HTR-8/SVneo (cell line): ENCODE measurements around the gene SRF.

ENCODE experiments used
- DNase-seq: peaks from one replicate; pipeline ENCODE4 v3.0.0; 2011; ENCODE audit warnings: low spot score, mixed read lengths; ENCODE audit not compliant: insufficient read length
- FAIRE-seq: peaks from 2 replicates; lab custom pipeline; 2011; peaks lifted over from hg19 to GRCh38; lab: Jason Lieb, UNC

The SRF gene

DNA sequence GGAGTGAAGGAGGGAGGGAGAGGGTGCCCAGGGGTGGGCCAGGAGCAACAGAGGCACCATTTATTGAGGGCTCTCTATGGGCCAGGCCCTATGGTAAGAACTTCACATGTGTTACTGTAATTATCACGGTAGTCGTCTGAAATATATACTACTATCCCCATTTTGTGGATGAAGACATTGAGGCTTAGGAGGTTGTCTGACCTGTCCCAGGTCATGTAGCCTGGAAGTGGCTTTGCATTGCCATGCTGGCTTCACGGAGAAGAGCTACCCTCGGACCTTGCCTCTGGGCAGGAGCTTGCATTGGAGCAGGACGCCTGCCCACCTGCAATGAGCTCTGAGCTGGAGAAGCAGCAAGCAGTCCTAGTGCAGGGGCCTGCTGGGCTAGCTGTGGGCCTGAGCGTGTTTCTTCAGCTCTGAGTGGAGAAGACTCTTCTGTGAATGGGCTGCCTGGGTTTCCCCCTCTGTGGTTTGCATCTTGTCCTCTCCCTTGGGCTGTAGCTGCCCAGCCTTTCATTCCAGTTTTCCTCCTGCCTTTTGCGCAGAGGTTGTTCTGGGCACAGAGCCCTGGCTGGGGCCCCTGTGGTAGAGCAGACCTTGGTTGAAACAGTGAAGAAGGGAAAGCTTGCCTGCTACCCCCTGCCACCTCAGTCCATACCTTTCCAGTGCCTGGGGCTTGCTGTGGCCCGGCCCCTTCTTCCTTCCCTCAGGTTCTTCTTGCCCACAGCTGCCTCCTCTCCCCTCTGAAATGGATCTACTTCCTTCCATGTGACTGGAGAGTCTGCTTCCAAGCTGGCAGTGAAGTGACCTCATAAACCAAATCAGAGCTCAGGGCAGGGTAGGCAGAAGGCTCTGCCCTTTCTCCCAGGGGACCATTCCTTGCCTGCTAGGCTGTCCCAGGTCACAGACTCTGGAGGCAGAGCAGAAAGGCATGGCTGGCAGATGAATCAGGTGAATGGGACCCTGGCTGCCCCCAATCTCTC, 24.1 kb upstream of the SRF start:
- DNase-seq = no peak
- no peak for FAIRE-seq

DNA sequence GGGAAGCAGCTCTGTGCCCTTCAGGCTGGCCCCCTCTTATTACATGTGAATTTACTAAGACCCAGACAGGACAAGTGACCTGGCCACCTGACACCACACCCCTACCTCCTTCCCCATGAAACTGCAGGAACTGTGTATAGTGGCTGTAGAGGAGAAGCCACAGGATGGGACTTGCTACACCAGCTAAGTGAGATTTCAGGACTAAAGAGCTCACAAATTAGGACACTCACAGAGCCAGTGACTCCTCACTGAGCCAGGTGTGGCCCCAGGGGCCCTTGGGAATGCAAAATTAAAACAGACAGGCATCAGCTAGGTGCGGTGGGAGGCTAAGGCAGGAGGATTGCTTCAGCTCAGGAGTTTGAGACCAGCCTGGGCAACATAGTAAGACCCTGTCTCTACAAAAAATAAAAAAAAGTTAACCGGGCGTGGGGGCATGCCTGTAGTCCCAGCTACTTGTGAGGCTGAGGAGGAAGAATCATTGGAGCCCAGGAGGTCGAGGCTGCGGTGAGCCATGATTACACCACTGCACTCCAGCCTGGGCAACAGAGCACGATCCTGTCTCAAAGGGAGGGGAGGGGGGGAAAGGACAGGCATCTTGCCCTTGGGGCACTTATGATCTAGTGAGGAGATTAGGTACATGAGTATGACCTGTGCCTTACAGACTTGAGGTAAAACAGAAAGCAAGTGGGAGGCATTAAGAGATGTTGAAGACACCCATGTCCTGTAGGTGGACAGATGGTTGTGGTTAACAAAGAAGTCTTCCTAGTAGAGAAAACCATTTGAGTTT, 23.2 kb upstream of the SRF start:
- FAIRE-seq (no peak), DNase-seq (no peak)

DNA sequence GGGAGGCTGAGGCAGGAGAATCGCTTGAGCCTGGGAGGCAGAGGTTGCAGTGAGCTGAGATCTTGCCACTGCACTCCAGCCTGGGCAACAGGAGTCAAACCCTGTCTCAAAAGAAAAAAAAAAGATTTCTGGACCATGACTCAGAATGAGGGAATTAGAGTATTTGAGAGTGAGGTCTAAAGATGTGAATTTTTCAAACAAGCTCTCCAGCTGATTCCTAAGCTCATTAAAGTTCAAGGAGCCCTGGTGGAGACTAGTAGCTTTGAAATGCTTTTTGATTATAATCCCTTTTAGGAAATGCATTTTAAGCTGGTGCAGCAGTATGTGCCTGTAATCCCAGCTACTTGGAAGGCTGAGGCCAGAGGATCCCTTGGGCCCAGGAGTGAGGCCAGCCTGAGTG, 21.8 kb upstream of the SRF start:
- DNase-seq = no peak
- no peak for FAIRE-seq

DNA sequence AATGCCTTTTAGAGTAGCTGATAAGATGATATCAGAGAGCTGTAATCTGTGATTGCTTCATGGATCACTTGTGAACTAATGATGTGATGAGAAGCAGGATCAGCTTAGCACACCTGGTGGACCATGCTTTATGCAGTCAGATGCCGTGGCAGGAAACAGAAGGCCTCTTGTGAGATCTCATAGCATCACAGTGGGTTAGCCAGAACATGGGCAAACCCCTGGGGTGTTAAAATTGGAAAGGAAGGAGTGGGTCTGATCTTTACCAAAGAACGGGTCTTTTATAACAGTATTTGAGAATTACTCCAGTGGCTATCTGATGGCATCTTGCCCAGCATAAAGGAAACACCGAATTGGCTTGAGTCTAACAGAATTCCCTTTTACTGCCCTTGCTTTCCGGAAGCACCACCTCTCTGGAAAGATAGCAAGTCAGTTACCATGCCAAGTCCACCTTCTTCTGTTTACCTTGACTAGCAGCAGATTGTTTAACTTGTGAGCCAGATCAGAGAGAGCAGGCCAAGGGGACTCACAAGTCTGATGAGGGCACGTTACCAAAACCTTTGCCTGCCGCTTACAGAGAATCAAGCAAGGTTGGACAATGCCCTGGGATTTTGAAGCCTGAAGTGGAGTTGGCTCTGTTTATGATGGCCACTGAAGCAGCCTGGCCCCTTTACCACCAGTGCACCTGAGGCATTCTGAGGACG, 20.9 kb upstream of the SRF start:
- FAIRE-seq (no peak), DNase-seq (no peak)

DNA sequence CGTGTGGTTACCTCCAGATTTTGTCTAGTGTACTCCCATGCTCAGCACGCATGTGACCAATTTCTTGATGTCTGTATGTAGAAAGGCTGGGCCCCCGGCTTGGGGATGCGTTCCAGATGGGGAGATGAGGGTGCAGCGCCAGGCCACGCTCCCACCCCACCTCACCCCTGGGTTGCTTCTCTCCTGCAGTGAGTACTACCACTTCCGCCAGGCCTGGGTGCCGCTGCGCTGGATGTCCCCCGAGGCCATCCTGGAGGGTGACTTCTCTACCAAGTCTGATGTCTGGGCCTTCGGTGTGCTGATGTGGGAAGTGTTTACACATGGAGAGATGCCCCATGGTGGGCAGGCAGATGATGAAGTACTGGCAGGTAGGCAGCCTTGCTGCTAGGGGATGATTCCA, 11.5 kb upstream of the SRF start:
- no peak for FAIRE-seq
- no peak for DNase-seq

DNA sequence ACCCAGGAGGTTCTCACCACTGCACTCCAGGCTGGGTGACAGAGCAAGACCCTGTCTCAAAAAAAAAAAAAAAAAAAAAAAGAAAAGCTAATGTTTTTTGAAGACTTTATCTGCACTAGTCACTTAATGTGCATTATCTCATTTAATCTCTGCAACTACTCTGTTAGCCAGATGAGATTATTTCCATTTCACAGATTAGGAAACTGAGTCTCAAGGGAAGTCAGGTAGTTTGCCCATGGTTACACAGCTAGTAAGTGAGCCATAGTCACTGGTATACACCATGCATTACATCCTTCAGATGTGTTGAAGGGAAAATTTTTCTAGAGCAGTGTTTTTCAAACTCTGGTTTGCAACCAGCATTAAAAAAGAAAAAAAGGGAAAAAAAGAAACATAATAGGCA, 7.2 kb upstream of the SRF start:
- FAIRE-seq = no peak
- no peak for DNase-seq

DNA sequence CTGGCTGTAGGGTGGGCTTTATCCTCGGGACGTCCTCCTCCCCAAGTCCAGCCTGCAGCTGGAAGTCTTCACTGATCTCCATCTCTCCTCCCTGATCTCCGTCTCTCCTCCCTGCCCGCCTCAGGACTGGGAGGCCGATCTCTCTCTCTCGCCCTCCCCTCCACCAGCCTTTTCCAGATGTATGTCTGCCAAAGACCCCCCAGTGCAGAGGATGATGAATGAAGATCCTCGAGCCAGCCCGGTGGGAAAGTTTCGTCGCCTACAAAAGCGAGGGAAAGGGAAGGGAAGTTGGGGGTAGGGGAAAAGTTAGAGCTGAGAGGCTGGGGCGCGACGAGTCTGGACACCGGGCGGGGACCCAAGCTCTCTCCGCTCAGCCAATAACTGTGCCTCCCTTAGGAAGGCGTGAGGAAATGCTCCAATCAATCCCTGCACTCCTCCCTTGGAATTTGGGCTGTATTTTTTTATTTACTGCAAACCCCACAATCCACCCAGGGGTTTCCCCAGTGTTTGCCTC, 595 bp upstream of the SRF start:
- FAIRE-seq = no peak

DNA sequence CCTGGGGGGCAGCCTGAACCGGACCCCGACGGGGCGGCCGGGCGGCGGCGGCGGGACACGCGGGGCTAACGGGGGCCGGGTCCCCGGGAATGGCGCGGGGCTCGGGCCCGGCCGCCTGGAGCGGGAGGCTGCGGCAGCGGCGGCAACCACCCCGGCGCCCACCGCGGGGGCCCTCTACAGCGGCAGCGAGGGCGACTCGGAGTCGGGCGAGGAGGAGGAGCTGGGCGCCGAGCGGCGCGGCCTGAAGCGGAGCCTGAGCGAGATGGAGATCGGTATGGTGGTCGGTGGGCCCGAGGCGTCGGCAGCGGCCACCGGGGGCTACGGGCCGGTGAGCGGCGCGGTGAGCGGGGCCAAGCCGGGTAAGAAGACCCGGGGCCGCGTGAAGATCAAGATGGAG, 636 bp downstream of the SRF start:
- FAIRE-seq = no peak
- DNase-seq = no peak

More for the DNA sequence above, 595 bp upstream of the SRF start:
- DNase-seq = peak; percentile 86

DNA sequence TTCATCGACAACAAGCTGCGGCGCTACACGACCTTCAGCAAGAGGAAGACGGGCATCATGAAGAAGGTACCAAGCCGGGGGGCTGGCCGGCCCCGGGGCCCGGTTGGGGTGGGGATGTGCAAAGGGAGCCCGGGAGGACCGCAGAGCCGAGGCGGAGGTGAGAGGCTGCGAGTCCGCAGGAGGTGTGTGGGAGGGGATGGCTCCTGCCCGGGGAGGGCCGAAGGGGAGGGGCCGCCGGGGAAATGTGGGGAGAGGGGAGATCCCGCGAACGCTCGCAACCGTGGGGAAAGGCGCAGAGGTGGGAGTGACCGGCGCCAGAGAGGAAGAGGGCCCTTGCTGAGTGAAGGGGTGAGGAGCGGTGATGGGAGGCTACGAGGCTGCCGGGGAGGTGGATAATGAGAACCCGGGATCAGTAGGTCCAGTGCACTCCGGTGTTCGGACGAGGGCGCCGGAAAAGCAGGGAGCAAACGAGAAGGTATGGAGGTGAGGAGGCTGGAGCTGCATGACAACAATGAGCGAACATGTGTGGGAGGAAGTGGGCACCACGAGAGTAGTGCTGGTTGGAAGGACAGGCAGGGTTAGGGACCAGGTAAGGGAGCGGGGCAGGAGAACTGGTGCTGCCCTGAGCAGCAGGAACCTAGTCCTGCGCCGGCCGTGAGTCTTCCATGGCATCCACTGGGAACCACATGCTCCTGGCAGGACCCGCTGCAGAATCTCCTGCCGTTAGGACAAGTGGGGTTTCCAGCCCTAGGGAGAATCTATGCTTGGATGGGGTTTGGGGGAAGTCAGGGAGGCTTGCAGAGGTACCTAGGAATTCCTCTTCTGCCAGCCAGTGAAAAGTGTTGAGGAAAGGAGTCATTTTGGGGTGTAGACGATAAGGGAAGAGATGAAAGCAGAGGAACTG, 1.3 kb downstream of the SRF start:
- DNase-seq = peak; percentile 24

DNA sequence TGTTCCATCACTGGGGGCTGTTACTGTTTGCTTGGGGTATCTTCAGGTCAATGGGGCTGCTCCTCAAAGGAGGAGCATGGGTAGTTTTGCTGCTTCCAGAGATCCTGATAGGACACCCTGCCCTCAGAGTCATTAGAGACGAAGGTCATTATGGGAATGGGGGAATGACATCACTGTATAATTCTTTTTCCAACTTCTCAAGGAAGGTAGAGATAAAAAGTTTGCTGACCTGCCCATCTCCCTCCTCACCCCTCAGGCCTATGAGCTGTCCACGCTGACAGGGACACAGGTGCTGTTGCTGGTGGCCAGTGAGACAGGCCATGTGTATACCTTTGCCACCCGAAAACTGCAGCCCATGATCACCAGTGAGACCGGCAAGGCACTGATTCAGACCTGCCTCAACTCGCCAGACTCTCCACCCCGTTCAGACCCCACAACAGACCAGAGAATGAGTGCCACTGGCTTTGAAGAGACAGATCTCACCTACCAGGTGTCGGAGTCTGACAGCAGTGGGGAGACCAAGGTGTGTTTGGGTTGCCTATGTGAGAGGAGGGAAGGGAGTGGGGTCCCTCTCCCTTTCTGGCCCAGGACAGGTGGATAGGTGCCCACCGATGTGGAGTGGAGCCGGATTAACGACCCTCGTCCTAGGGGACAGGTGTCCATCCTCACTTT, 2.7 kb downstream of the SRF start:
- no peak for DNase-seq
- peak; percentile 26 for FAIRE-seq

More for the DNA sequence above, 1.3 kb downstream of the SRF start:
- no peak for FAIRE-seq

DNA sequence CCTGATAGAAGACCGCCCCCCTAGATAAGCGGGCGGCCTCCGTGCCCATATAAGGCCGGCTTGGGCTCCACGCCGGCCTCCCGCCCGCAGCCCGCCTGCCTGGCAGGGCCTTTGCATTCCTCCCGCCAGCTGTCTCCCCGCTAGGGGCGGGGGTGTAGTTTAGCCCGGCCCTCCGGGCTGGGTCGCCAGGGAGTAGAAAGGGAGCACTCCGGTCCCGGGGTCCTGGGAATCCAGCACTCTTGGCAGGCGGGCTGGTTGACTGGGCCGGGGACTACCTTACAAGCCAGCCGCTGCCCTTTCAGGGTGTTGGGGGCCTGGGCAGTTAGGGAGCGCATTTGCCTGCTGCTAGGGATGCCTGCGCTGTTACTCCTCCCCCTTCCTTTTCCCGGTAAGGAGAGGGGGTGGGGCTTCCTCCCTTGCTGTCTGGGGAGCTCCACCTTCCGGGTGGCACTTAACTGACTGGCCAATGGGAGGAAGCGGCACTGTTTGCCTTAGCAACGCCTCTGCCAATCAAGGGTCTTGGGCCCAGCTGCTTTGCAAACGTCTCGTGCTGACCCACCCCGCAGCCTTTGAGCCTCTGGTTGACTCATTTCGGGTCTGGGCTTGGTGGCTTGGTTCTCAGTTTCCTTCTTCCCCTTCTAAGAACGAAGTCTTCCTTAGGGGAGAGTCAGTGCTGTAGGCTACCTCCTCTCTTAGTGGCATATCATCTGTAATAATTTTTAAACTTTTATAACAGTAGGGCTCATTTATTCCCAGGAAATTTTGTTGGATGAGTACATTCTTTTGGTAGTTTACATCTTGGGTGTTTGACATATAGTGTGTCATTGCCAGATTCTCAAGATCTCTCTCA, 3.4 kb downstream of the SRF start:
- peak; percentile 92 for FAIRE-seq
- peak; percentile 99 for DNase-seq

DNA sequence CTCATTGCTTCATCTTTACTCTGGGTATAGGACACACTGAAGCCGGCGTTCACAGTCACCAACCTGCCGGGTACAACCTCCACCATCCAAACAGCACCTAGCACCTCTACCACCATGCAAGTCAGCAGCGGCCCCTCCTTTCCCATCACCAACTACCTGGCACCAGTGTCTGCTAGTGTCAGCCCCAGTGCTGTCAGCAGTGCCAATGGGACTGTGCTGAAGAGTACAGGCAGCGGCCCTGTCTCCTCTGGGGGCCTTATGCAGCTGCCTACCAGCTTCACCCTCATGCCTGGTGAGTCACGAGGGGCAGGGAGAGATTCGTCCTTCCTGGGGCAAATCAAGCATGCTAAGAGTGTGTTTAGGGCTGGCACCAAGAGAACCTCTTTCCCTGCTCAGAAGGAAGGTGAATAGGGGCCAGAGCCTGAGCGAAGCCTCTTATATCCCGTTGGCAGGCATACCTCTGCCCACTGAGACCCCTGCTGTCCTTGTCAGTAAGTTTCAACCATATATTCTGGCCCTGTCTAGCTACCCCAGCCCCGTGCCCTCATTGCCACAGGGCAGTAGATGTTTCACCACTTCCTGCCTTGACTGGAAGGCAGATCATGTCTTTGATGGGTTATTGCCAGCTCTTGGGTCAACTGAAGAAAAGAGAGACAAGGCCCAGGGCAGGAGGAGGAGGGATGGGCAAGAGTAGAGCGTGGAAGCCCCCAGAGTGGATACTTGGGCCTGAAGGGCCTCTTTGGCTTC, 4.8 kb downstream of the SRF start:
- FAIRE-seq (peak; percentile 26), DNase-seq (no peak)

DNA sequence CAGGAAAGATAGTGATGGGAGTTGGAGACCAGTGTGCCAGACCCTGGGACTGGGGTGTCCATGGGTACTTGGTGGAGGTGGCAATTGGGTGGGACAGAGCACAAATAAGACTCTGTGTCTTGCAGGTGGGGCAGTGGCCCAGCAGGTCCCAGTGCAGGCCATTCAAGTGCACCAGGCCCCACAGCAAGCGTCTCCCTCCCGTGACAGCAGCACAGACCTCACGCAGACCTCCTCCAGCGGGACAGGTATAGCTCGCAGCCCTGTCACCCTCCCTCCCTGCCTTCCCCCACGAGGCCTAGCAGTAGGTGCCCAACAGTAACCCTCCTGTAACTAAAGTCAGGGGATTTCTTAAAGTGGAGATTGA, 5.3 kb downstream of the SRF start:
- FAIRE-seq (no peak), DNase-seq (no peak)

DNA sequence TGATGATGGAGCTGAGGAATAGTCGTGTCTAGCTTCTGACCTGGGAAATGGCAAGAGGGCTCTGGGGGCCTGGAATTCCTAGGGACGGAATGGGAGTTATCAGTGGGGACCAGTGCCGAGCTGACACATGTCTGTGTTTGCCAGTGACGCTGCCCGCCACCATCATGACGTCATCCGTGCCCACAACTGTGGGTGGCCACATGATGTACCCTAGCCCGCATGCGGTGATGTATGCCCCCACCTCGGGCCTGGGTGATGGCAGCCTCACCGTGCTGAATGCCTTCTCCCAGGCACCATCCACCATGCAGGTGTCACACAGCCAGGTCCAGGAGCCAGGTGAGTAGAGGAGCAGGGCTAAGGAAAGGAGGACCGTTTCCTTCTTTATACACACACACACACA, 7.1 kb downstream of the SRF start:
- FAIRE-seq (no peak), DNase-seq (no peak)

DNA sequence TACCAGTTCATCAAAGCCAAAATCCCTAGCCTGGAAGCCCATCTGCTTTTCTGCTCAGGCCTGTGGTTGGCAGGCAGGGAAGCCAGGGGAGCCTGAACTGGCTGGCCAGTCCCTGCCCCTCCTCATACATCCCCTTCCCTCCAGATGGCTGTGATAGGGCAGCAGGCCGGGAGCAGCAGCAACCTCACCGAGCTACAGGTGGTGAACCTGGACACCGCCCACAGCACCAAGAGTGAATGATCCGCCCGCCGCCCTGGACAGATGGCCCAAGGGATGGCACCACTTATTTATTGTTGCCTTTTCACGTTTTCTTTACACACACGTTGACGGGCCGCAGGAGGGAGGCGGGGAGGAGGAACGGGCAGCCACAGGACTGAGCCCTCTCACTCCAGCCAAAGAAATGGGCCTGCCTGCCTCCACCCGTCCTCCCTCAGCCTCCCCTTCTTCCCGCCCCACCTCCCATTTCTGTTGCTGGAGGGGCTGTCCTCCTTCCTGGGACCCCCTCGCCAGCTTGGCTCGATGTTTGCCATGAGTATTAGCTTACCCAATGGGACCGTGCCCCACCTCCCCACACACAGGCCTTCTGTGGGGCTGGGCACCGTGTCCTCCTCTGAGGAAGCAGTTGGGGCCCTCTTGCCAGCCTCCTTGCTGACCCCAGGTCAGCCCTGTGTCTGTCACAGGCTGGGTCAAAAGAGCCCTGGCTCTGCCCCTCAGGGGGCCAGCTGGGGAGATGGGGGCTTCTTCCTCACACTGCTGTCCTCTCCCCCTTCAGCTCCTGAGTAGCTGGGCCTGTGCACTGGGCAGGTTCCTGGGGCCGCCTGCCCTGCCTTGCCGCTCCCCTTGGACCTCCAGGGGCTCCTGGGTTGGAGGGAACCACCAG, 8.1 kb downstream of the SRF start:
- DNase-seq (no peak), FAIRE-seq (no peak)

DNA sequence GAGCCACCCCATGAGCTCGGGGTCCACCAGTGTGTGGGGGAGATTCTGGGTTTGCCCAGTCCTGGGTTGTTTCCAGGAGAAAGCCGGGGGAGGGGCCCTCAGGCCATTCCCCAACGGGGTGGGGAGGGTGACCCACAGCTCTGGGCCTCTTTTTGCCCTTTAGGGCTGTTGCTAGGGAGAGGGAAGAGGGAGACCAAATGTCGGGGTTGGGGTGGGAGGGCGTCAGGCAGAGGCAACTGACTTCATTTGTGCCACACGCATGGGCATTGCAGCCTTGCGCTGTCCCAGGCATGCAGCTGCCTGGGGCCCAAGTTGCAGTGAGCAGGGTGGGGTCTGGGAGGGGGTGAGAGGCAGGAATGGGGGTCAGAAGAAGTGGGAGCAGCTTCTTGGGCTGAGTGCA, 9.0 kb downstream of the SRF start:
- FAIRE-seq (no peak), DNase-seq (no peak)
